PC-3 (cell line): Measurements from ENCODE around the gene MAG. TPM values are rescaled to one million over a fixed set of nuclear protein-coding genes. Genes with fewer than 3 reads are reported as not detected.

Source experiments
- ATAC-seq: fragments of 200-7000 bp; cut with Tn5 transposase; 2 replicates; pipeline ENCODE4 v1.9.1; 2020; ENCODE audit warnings: mild to moderate bottlenecking, moderate library complexity
- BruUV-seq: library from RNA; stranded (reverse); fragments of 400-500 nt; replicated peaks from 2 replicates; lab custom pipeline; 2021; lab: Mats Ljungman, UMichigan
- CTCF ChIA-PET: fragments of 300-600 bp; sonication (Branson Sonifier 250); formaldehyde crosslinking; loops from one replicate; lab custom pipeline; 2022; ENCODE audit warnings: antibody characterized with exemption; lab: Charles Lee
- POLR2A ChIA-PET: fragments of 300-600 bp; sonication (Branson Sonifier 250); formaldehyde crosslinking; loops from one replicate; lab custom pipeline; 2022; ENCODE audit warnings: antibody characterized with exemption; ENCODE audit not compliant: unreplicated experiment; lab: Charles Lee
- DNase-seq: peaks from one replicate; pipeline ENCODE4 v3.0.0-alpha.2; 2015
- H2AFZ ChIP-seq: fragments of 300-600 bp; sonication (generic); 2 replicates; pipeline ENCODE4 v1.6.0; 2016; ENCODE audit warnings: antibody characterized with exemption, low read length
- H3F3A ChIP-seq: fragments of 300-600 bp; sonication (generic); one replicate; pipeline ENCODE4 v1.6.0; 2017; ENCODE audit warnings: antibody characterized with exemption, low read length, control low read depth, mild to moderate bottlenecking; ENCODE audit not compliant: unreplicated experiment
- H3K27ac ChIP-seq: fragments of 300-600 bp; sonication (generic); 2 replicates; pipeline ENCODE4 v1.5.1; 2016; ENCODE audit warnings: mild to moderate bottlenecking, low read length
- H3K27me3 ChIP-seq: fragments of 300-600 bp; sonication (generic); 2 replicates; pipeline ENCODE4 v1.6.1; 2016; ENCODE audit warnings: low read length, mixed read lengths
- H3K36me3 ChIP-seq: fragments of 300-600 bp; sonication (generic); 2 replicates; pipeline ENCODE4 v1.6.1; 2016; ENCODE audit warnings: low read depth, mixed run types, low read length, mixed read lengths
- H3K4me1 ChIP-seq: fragments of 300-600 bp; sonication (generic); 2 replicates; pipeline ENCODE4 v1.5.1; 2016; ENCODE audit warnings: low read length; ENCODE audit not compliant: insufficient read depth
- H3K4me2 ChIP-seq: fragments of 300-600 bp; sonication (generic); 2 replicates; pipeline ENCODE4 v1.6.0; 2016; ENCODE audit warnings: low read length
- H3K4me3 ChIP-seq: fragments of 300-600 bp; sonication (generic); 2 replicates; pipeline ENCODE4 v1.5.1; 2016; ENCODE audit warnings: mild to moderate bottlenecking, low read length, mixed read lengths
- H3K79me2 ChIP-seq: fragments of 300-600 bp; sonication (generic); 2 replicates; pipeline ENCODE4 v1.6.1; 2017; ENCODE audit warnings: low read length, mixed read lengths
- H3K9ac ChIP-seq: fragments of 300-600 bp; sonication (generic); 2 replicates; pipeline ENCODE4 v1.6.0; 2016; ENCODE audit warnings: mild to moderate bottlenecking, low read length
- H3K9me2 ChIP-seq: fragments of 300-600 bp; sonication (generic); replicated peaks from 2 replicates; pipeline ENCODE4 v1.6.1; 2016; ENCODE audit warnings: mixed run types, low read length, mixed read lengths
- H3K9me3 ChIP-seq: fragments of 300-600 bp; sonication (generic); 2 replicates; pipeline ENCODE4 v1.6.1; 2016; ENCODE audit warnings: low read length, mixed read lengths
- H4K20me1 ChIP-seq: fragments of 300-600 bp; sonication (generic); 2 replicates; pipeline ENCODE4 v1.6.1; 2016; ENCODE audit warnings: low read length, mixed read lengths
- EZH2 ChIP-seq: fragments of 300-600 bp; sonication (generic); IDR thresholded peaks from one replicate; pipeline ENCODE4 v1.6.1; 2017; ENCODE audit warnings: antibody characterized with exemption, mild to moderate bottlenecking, low read length; ENCODE audit not compliant: unreplicated experiment
- EZH2phosphoT487 ChIP-seq: fragments of 300-600 bp; sonication (generic); IDR thresholded peaks from 2 replicates; pipeline ENCODE4 v1.6.1; 2018; ENCODE audit warnings: mild to moderate bottlenecking, antibody characterized with exemption, low read length, borderline replicate concordance
- intact Hi-C: fragments of 100-400 bp; cut with micrococcal nuclease; formaldehyde crosslinking; loops from 2 replicates; pipeline ENCODE4 v1.9.0; 2023
- total RNA-seq: library from RNA; depleted of rRNA; stranded (reverse); fragments of >200 nt; gene quantifications from 2 replicates; pipeline ENCODE4 v1.2.3, GENCODE V29; 2014
- TF ChIP-seq, protein P1 (sequence below): fragments of 300-600 bp; sonication (generic); conservative IDR thresholded peaks from 2 replicates; pipeline ENCODE4 v1.5.1; 2017; ENCODE audit warnings: antibody characterized with exemption, low read depth, mild to moderate bottlenecking, low read length

Gene MAG
- total RNA-seq, 1 experiment from 2014 or later: not detected

DNA sequence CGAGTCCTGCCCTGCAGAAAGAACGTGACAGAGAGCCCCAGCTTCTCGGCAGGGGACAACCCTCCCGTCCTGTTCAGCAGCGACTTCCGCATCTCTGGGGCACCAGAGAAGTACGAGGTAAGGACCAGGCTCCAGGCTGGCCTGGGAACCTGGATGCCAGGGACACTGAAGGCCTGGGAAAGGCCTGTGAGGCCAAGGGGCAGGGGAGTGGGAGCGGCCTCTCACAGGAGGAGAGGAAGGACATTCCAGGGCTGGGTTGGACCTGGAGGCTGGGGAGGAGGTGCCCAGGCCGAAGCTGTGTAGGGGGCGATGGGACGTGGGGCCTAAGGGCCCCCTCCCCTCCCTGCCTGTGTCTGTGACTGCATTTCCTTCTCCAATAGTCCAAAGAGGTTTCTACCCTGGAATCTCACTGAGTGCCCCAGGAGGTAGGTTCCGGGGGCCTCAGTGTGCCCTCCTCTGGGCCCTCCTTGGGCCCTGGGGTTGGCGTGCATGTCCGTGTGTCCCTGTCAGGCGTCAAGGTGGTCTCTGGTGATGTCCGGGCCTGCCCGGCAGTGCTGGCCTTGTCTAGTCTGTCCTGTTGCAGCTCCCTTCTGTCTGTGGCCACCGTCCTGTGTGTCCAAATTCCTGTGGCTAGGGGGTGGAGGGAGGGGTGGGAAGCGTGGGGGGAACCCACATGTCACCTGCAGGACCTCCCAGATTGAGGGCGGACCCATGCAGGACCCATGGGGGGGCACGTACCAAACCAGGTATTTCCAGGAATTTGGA, 20.1 kb downstream of the MAG start:
- Histone ChIP-seq H2AFZ (no peak overlapping the region), H3K9ac (no peak overlapping the region), H3K4me2 (no peak overlapping the region), H3K27me3 (no peaks in the 10 kb centered on the region), H3K36me3 (no peaks in the 10 kb centered on the region), H3K79me2 (no peaks in the 10 kb centered on the region), H3K4me1 (no peaks in the 10 kb centered on the region), H3K9me2 (no peaks in the 10 kb centered on the region), H3K4me3 (no peak overlapping the region), H4K20me1 (no peaks in the 10 kb centered on the region), H3K27ac (no peak overlapping the region), H3F3A (no peaks in the 10 kb centered on the region), H3K9me3 (no peaks in the 10 kb centered on the region)
- ChIA-PET POLR2A (no interaction called here), CTCF (no interaction called here)
- ATAC-seq (no peak), DNase-seq (no peak)
- no TSS peak for BruUV-seq
- TF ChIP-seq EZH2phosphoT487: no peak
- no peak for TF ChIP-seq EZH2
- TF ChIP-seq, protein P1, sequence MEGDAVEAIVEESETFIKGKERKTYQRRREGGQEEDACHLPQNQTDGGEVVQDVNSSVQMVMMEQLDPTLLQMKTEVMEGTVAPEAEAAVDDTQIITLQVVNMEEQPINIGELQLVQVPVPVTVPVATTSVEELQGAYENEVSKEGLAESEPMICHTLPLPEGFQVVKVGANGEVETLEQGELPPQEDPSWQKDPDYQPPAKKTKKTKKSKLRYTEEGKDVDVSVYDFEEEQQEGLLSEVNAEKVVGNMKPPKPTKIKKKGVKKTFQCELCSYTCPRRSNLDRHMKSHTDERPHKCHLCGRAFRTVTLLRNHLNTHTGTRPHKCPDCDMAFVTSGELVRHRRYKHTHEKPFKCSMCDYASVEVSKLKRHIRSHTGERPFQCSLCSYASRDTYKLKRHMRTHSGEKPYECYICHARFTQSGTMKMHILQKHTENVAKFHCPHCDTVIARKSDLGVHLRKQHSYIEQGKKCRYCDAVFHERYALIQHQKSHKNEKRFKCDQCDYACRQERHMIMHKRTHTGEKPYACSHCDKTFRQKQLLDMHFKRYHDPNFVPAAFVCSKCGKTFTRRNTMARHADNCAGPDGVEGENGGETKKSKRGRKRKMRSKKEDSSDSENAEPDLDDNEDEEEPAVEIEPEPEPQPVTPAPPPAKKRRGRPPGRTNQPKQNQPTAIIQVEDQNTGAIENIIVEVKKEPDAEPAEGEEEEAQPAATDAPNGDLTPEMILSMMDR: no peak
- intact Hi-C loops: no loop called here

DNA sequence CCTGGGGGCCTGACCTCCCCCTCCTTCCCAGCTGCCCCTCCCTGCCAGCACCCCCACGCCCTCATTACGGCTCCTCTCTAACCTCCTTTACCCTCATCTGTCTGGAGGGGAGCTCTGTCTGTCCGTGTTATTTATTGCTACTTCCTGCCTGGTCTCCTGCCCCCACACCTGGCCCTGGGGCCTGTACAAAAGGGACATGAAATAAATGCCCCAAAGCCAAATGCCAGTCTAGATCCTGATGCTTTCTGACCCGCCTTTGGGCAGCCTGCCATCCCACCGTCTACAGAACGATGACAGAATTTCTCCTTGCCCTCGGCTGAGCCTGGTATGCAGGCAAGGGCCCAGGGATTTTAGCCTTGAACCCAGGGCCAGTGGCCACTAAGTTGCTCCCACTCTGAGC, 21.6 kb downstream of the MAG start:
- no peak overlapping the region for H3K9ac ChIP-seq
- peaks cover 3% of the 10 kb centered on the region for H3K4me1 ChIP-seq
- peak; percentile 54 for DNase-seq
- no peak overlapping the region for H2AFZ ChIP-seq
- no peak overlapping the region for H3K27ac ChIP-seq
- no peak for ATAC-seq
- intact Hi-C loops: no loop called here
- H3K27me3 ChIP-seq: no peaks in the 10 kb centered on the region
- BruUV-seq: no TSS peak
- no peaks in the 10 kb centered on the region for H3F3A ChIP-seq
- no peaks in the 10 kb centered on the region for H3K36me3 ChIP-seq
- POLR2A ChIA-PET: interaction anchor here (0.7 kb wide), 1 partner anchor 250 kb away, joined by 3 read pairs; no protein-coding TSS in a partner anchor
- no peaks in the 10 kb centered on the region for H3K9me3 ChIP-seq
- H4K20me1 ChIP-seq: no peaks in the 10 kb centered on the region
- CTCF ChIA-PET: no interaction called here
- no peak overlapping the region for H3K4me2 ChIP-seq
- no peak overlapping the region for H3K4me3 ChIP-seq
- H3K9me2 ChIP-seq: no peaks in the 10 kb centered on the region
- TF ChIP-seq EZH2 (no peak), EZH2phosphoT487 (no peak)
- TF ChIP-seq, protein P1: no peak
- H3K79me2 ChIP-seq: no peaks in the 10 kb centered on the region

DNA sequence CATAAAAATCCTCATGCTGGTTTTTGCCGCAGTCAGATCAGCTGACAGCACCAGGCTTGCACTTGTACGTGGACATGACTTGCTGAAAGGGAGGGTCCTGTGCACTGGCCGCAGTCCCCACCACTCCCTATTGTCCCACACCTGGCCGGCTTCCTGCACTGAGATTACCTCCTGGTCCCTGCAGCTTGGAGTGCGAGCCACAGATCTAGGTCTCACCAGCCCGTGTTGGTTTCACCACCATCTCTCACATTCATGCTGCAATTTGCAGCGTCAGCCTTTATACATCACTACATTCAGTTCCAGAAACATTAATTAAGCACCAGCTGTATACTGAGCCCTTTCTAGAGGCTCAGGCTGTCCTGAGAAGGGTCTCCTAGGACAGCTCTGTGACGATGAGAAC, 22.1 kb downstream of the MAG start:
- no peaks in the 10 kb centered on the region for H3F3A ChIP-seq
- POLR2A ChIA-PET: interaction anchor here (0.7 kb wide), 1 partner anchor 250 kb away, joined by 3 read pairs; no protein-coding TSS in a partner anchor
- H3K36me3 ChIP-seq: no peaks in the 10 kb centered on the region
- H3K9ac ChIP-seq: no peak overlapping the region
- ATAC-seq (no peak), DNase-seq (no peak)
- no peaks in the 10 kb centered on the region for H3K79me2 ChIP-seq
- CTCF ChIA-PET: no interaction called here
- intact Hi-C loops: no loop called here
- H3K9me3 ChIP-seq: no peaks in the 10 kb centered on the region
- no peaks in the 10 kb centered on the region for H3K27me3 ChIP-seq
- H2AFZ ChIP-seq: no peak overlapping the region
- no TSS peak for BruUV-seq
- H3K4me1 ChIP-seq: peaks cover 7% of the 10 kb centered on the region
- no peaks in the 10 kb centered on the region for H4K20me1 ChIP-seq
- TF ChIP-seq EZH2phosphoT487 (no peak), EZH2 (no peak)
- TF ChIP-seq, protein P1: no peak
- no peak overlapping the region for H3K4me3 ChIP-seq
- no peak overlapping the region for H3K4me2 ChIP-seq
- H3K27ac ChIP-seq: no peak overlapping the region
- no peaks in the 10 kb centered on the region for H3K9me2 ChIP-seq
